ENCODE data around the gene OR51B6.

The OR51B6 gene

GRCh38 chr11:5390210-5390609, 38.9 kb downstream of the OR51B6 start:
- H3K27ac Mint-ChIP-seq = no peak overlapping the region
- no peaks in the 10 kb centered on the region for H3K4me1 Mint-ChIP-seq (ENCODE audit: low read depth)
- H3K27me3 Mint-ChIP-seq = no peaks in the 10 kb centered on the region
- no peak overlapping the region for H3K4me3 Mint-ChIP-seq
- no peaks in the 10 kb centered on the region for H3K36me3 Mint-ChIP-seq (ENCODE audit: low read depth)
- H3K9me3 Mint-ChIP-seq = no peaks in the 10 kb centered on the region

GRCh38 chr11:5394091-5394490, 42.8 kb downstream of the OR51B6 start:
- Mint-ChIP-seq H3K27me3 (no peaks in the 10 kb centered on the region), H3K36me3 (ENCODE audit: low read depth) (no peaks in the 10 kb centered on the region), H3K27ac (no peak overlapping the region), H3K4me3 (no peak overlapping the region), H3K4me1 (ENCODE audit: low read depth) (no peaks in the 10 kb centered on the region), H3K9me3 (no peaks in the 10 kb centered on the region)

GRCh38 chr11:5398936-5399335, 47.6 kb downstream of the OR51B6 start:
- Mint-ChIP-seq H3K9me3 (no peaks in the 10 kb centered on the region), H3K4me1 (ENCODE audit: low read depth) (no peaks in the 10 kb centered on the region), H3K4me3 (no peak overlapping the region), H3K36me3 (ENCODE audit: low read depth) (no peaks in the 10 kb centered on the region), H3K27ac (no peak overlapping the region), H3K27me3 (no peaks in the 10 kb centered on the region)
